NCI-H2081 treated with DMSO at 0.1 percent for 48 hours (cell line): ENCODE results near the gene DPYSL5.
A peak's percentile ranks its signal among the peaks of the same experiment; 100 is the strongest.

Experiments used
- DNase-seq: peaks from one replicate; lab custom pipeline; 2025; lab: John Stamatoyannopoulos, UW

Gene DPYSL5

GRCh38 chr2:26846334-26847306 lies 1.3 kb upstream of the DPYSL5 start:
- peak; percentile 57 for DNase-seq

- DNase-seq: no peak
Observed at GRCh38 chr2:26847307-26847654, 651 bp upstream of the DPYSL5 start.

DNA sequence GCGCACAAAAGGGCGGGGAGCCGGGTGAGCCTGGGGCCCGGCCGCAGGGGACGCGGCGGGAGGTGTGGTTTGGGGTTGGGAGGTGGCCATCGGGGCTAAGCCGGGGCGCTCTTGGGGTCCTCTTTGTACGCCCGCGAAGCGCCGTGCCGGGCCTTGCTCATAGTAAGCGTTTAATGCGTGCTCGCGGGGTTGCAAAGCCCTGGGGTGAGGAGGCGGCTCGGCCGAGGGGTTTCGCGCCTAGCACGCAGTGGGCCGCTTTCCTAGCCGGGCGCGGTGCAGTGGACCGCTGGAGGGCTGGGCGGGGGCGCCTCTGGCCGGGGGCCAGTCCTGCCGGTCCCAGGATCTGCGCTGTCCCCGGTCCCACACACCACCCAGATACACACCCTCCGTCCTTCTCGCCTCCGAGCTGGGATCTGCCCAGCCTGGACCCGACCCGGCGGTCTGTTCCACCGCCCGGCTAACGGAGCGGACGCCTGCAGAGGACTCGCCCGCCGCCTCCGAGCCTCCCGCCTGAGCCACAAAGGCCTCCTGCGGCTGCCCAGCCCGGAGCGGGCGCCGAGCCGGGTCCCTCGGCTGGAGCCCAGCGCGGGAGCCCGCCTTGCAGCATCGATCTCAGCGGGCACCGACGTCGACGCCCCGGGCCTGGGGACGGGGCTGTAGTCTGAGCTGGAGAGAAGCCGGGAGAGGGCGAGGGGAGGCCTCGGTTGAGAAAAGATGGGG lies 564 bp downstream of the DPYSL5 start:
- DNase-seq: no peak

DNA sequence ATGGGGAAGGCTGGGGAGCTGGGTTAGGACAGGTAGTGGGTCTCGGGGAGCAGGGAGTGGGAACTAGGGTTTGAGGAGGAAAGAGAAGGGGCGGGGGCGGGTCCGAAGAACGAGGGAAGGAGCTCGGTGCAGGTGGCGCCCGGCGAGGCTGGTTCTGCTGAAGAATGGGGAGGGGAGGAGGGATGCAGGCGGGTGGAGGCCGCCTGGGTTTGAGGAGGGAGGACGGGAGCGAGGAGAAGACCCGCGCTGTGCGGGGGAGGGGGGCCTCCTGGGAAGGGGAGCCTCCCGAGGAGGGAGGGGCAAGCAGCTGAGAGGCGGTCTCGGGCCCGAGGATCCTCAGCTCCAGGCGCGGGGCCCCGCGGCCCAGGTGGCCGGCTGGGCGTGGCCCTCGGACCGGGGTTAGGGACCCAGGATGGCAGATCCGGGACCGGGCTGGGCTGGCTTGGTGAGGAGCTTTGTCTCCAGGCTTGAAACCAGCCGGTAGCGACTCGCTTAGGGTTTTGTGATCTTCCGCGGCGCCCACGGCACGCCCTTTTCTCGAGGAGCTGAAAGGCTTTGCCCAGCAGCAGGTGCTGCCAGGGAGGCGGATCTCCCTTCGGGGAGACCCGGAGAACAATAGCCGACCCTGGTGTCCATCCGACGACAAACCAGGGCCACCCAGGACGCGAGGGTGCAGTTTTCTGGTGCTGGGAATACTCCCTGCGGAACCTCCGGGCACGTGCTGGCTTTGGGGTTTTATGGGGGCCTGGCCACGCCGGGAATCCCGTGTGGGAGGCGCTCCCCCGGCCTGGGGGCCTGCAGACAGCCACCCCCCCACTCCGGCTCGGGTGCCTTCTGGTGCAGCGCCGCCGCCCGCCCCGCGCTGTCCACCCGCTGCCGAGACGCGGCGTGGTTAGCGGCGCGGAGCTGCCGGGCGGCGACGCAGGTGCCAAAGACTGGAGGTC lies 1.4 kb downstream of the DPYSL5 start:
- no peak for DNase-seq

DNA sequence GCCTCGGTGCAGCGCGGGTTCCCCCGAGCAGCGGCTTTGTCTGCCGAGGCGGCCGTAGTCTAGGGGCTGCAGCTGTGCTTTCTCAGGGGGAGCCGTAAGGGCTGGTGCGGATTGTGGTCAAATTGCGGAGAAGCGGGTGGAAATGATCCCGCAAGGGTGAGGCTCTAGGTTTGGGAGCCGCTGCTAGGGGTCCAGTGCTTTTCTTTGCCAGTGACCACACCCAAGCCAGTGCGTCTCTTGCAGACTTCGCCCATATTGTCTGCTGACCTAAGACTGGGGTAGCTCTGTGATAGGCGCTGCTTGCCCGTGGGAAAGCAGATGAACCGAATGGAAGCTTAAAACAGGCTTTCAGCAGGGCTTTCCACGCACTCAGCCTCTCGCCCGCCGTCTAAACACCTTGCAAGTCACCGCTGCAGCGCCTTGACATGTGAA lies 2.1 kb downstream of the DPYSL5 start:
- DNase-seq: no peak

DNA sequence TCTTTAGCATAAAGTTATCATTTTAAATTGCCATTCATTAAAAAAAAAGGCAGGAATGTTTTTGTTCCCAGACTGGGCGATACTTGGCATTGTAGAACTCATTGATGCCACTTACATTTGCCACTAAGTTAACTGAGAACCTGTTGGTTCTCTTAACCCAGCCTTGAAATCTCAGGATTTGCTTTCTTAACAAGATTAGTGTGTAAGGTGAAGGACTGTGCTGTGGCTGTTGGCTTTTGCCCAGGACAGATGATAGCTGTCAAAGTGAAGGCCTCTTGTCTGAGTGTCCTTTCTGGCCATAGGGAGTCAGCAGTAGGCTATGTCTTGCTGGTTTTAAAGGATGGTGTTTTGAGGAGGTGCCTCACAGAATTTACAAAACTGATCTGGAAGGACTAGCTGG lies 2.6 kb downstream of the DPYSL5 start:
- DNase-seq: no peak

DNA sequence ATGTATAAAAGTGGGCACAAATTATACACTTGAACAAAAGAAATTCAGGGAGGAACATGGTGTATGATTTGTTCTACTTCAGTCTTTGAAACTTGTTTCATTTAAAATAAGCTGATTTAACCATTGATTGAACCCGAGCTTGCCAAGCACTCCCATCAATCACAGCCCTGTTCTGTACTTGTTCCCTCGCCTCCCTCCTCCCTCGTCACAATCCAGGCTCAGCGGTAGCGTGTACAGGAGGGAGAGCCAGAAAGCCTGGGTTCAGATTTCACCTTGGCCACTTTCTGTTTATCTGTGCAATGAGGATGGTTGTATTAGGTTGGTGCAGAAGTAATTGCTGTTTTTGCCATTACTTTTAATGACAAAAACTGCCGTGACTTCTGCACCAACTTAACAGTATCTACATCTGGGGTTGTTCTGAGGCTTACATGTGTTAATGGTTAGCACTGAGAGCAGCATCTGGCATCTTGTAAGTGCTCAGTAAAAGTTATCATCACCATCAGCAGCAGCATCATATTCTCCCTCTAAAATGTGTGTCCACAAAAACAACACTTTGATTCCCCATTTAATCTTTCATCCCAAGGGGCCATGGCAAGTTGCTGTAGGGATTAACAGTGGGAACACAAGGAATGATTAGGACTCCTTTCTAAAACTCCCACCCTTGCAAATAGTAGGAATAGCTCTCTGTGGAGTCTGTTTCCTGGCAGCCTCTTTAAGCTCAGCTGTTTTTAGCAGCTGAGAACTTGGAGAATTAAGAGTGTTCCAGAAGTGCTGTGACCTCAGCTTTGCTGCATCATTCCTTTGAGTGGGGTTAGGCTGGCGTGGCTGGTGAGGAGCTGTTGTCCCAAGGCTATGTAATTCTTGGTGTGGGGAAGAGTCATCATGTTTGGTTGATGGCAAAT lies 4.7 kb downstream of the DPYSL5 start:
- no peak for DNase-seq

DNA sequence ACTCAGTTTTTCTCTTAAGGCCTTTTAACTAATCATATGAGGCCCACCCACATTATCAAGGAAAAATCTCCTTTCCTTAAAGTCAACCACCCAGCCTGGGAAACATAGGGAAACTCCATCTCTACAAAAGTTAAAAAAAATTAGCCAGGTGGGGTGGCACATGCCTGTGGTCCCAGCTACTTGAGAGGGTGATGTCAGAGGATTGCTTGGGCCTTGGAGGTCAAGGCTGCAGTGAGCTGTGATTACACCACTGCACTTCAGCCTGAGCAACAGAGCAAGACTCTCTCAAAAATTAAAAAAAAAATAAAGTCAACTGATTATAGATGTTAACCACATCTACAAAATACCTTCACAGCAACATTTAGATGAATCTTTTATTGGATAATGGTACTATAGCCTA lies 5.8 kb downstream of the DPYSL5 start:
- DNase-seq: no peak

DNA sequence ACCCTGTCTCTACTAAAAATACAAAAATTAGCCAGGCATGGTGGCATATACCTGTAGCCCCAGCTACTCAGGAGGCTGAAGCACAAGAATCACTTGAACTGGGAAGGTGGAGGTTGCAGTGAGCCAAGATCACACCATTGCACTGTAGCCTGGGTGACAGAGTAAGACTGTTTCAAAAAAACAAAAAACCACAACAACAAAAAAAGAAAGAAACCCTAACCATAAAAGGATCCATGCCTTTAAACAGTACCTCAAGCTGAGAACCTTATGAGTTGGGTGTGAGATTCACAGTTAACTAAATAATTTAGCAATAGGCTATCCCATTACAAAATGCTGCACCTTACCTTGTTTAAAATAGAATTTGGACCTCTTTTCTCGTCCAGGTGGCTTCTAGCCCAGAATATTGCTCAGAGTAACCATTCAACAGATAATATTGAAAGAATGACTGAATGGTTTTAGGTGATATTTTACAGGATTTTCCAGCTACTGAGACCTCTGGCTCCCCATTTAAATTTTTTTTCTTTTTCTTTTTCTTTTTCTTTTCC lies 6.4 kb downstream of the DPYSL5 start:
- no peak for DNase-seq

- DNase-seq: no peak
Observed at GRCh38 chr2:26855466-26855865, 7.5 kb downstream of the DPYSL5 start.

- DNase-seq: no peak
Observed at GRCh38 chr2:26859622-26860021, 11.7 kb downstream of the DPYSL5 start.

- no peak for DNase-seq
Observed at GRCh38 chr2:26860211-26860850, 12.4 kb downstream of the DPYSL5 start.

- no peak for DNase-seq
Observed at GRCh38 chr2:26861610-26862224, 13.8 kb downstream of the DPYSL5 start.

DNA sequence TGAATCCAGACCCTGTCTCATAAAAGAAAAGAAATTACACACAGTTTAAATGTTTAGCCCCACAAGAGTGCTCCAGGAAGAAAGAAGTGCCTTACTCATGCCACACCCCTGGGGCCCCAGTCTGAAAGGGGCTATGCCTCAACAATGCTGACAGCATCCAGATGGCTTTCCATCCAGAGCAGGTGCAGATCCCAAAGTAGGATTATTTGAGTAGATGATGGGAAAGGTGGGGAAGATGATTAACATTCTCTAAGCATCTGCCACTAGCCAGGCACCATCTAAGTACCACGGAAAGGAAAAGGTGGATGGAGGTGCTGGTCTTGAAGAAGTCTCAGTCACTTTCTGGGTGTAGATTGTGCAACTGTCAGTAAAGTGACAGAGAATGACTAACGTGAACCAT lies 16.3 kb downstream of the DPYSL5 start:
- no peak for DNase-seq

- DNase-seq: no peak
Observed at GRCh38 chr2:26864646-26865045, 16.7 kb downstream of the DPYSL5 start.

DNA sequence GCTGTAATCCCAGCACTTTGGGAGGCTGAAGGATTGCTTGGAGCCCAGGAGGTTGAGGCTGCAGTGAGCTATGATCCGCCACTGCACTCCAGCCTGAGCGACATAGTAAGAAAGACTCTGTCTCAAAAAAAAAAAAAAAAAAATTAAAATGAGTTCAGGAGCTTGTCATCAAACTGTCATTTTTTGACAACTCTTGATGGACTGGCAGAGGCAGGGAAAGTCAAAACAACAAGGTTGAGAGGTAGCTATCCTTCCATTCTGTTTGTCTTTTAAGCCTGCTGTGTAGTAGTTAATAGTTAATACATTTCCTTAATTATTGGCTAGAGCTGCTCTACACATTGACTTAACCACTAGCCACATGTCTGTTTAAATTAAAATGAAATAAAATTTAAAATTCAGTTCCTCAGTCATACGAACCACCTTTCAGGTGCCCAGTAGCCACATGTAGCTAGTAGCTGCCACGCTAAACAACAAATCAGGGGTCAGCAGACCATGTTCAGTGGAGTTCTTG lies 22.7 kb downstream of the DPYSL5 start:
- DNase-seq: no peak

DNA sequence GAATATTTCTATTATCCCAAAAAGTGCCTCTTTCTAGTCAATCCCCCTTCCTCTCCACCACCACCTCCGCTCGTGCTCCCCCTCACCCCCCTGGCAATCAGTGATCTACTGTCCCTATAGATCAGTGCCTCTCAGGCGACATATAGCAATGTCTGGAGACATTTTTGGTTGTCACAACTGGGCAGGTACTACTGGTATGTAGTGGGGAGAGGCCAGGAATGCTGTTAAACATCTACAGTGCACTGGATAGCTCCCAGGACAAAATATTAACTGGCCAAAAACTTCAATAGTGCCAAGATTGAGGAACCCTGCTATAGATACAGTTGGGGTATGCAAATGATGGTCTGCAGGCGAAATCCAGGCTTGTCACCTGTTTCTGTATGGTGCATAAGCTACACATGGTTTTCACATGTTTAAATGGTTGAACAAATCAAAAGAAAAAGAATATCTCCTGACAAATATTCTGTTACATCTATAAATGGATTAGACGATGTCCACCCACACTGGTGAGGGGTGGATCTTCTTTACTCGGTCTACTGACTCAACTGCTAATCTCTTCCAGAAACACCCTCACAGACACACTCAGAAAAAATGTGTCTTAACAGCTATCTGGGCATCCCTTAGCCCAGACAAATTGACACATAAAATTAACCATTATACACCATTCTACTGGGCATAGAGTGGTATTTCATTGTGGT lies 25.5 kb downstream of the DPYSL5 start:
- no peak for DNase-seq

DNA sequence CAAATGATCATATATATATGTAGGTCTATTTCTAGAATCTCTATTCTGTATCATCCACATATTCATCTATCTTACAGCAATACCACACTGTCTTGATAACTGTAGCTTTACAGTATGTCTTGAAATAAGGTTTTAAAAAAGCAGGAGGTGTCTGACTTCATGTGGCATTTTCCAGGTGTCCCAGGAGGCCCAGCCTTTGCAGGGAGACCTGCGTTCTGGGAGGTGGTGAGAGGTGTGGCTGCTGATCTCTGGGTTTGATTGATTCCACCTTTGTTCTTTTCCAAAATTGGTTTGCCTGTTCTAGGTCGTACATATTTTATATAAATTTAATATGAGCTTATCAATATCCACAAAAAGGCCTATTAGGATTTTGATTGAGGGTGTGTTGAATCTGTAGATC lies 26.6 kb downstream of the DPYSL5 start:
- no peak for DNase-seq

GRCh38 chr2:26875065-26875634 lies 27.2 kb downstream of the DPYSL5 start:
- DNase-seq: no peak
